Measurements from ENCODE around the gene ARHGAP26. TPM values are rescaled to one million over a fixed set of nuclear protein-coding genes. Genes with fewer than 3 reads are reported as not detected.
"Not testable (repeated sequence)": the region's sequence is repeated elsewhere in the genome, so short reads cannot be mapped to it uniquely, and the experiment has no call there.

The ARHGAP26 gene
- total and polyA plus RNA-seq, 4 donors, result 1.8 to 16.7 (median 4.1) TPM

GRCh38 chr5:142946547-142947426, 176.6 kb downstream of the ARHGAP26 start (continued):
- no peak for TF ChIP-seq ZBTB33 (IDR thresholded peaks at IDR 0.05)

GRCh38 chr5:142947427-142947709, 177.2 kb downstream of the ARHGAP26 start:
- Histone ChIP-seq H3K27me3 (ENCODE audit: control insufficient read depth in 4 of 4, insufficient read depth in 4 of 4, low read length in 3 of 4) (no peaks in the 10 kb centered on the region), H3K4me1 (ENCODE audit: control insufficient read depth in 4 of 4, insufficient read depth in 4 of 4, low read length in 3 of 4) (peaks cover 0 to 7% (median 0%) of the 10 kb centered on the region in 4 donors), H3K27ac (ENCODE audit: low read depth in 1 of 2, low read length in 2 of 2) (no peak overlapping the region), H3K36me3 (ENCODE audit: control insufficient read depth in 4 of 4, insufficient read depth in 3 of 4, low read depth in 1 of 4, low read length in 3 of 4) (no peaks in the 10 kb centered on the region), H3K9ac (ENCODE audit: low read depth in 1 of 2, low read length in 2 of 2) (no peak overlapping the region), H3K4me3 (ENCODE audit: low read depth in 1 of 3, low read length in 3 of 3) (no peak overlapping the region), H3K9me3 (ENCODE audit: control insufficient read depth in 4 of 4, low read length in 3 of 4) (no peaks in the 10 kb centered on the region)
- no peak for DNase-seq (ENCODE audit: low spot score)
- TF ChIP-seq HNF4A (conservative IDR thresholded peaks at IDR 0.05) (no peak), ZBTB33 (IDR thresholded peaks at IDR 0.05) (no peak), ATF3 (IDR thresholded peaks at IDR 0.05) (no peak), REST (IDR thresholded peaks at IDR 0.05) (no peak), FOXA1 (IDR thresholded peaks at IDR 0.05) (no peak), TAF1 (conservative IDR thresholded peaks at IDR 0.05) (no peak), RXRA (IDR thresholded peaks at IDR 0.05) (no peak), JUND (IDR thresholded peaks at IDR 0.05) (no peak), YY1 (IDR thresholded peaks at IDR 0.05) (no peak), HNF4G (IDR thresholded peaks at IDR 0.05) (no peak), NR2F2 (IDR thresholded peaks at IDR 0.05) (no peak)

- WGBS, result over 99% methylated on average over 3 of the region's 3 CpGs
These were observed 182.1 kb downstream of the ARHGAP26 start for GRCh38 chr5:142952229-142952628.

GRCh38 chr5:142952871-142953270, 182.7 kb downstream of the ARHGAP26 start:
- H3K9ac ChIP-seq (ENCODE audit: low read depth in 1 of 2, low read length in 2 of 2); DNase-seq (ENCODE audit: low spot score); H3K4me3 ChIP-seq (ENCODE audit: low read depth in 1 of 3, low read length in 3 of 3); H3K9me3 ChIP-seq (ENCODE audit: control insufficient read depth in 4 of 4, low read length in 3 of 4); H3K36me3 ChIP-seq (ENCODE audit: control insufficient read depth in 4 of 4, insufficient read depth in 3 of 4, low read depth in 1 of 4, low read length in 3 of 4); H3K27ac ChIP-seq (ENCODE audit: low read depth in 1 of 2, low read length in 2 of 2); H3K27me3 ChIP-seq (ENCODE audit: control insufficient read depth in 4 of 4, insufficient read depth in 4 of 4, low read length in 3 of 4); H3K4me1 ChIP-seq (ENCODE audit: control insufficient read depth in 4 of 4, insufficient read depth in 4 of 4, low read length in 3 of 4): not testable (repeated sequence)
- 93% methylated on average over 3 of the region's 3 CpGs for WGBS

More at GRCh38 chr5:142952229-142952628, 182.1 kb downstream of the ARHGAP26 start:
- H3K27ac ChIP-seq (ENCODE audit: low read depth in 1 of 2, low read length in 2 of 2), result no peak overlapping the region
- no peak overlapping the region for H3K4me3 ChIP-seq (ENCODE audit: low read depth in 1 of 3, low read length in 3 of 3)
- H3K9me3 ChIP-seq (ENCODE audit: control insufficient read depth in 4 of 4, low read length in 3 of 4), result no peaks in the 10 kb centered on the region
- TF ChIP-seq NR2F2 (IDR thresholded peaks at IDR 0.05), result no peak
- H3K4me1 ChIP-seq (ENCODE audit: control insufficient read depth in 4 of 4, insufficient read depth in 4 of 4, low read length in 3 of 4), result no peaks in the 10 kb centered on the region
- DNase-seq (ENCODE audit: low spot score), result no peak
- H3K27me3 ChIP-seq (ENCODE audit: control insufficient read depth in 4 of 4, insufficient read depth in 4 of 4, low read length in 3 of 4), result no peaks in the 10 kb centered on the region
- peaks cover 0 to 2% (median 0%) of the 10 kb centered on the region in 4 donors for H3K36me3 ChIP-seq (ENCODE audit: control insufficient read depth in 4 of 4, insufficient read depth in 3 of 4, low read depth in 1 of 4, low read length in 3 of 4)
- H3K9ac ChIP-seq (ENCODE audit: low read depth in 1 of 2, low read length in 2 of 2), result no peak overlapping the region

All from liver (tissue), 9 donors.